Measurements from ENCODE around the gene CDC42BPA. TPM values are rescaled to one million over a fixed set of nuclear protein-coding genes. Genes with fewer than 3 reads are reported as not detected.
A peak's percentile ranks its signal among the peaks of the same experiment; 100 is the strongest.

The CDC42BPA gene
- total RNA-seq, 1 experiment from 2014 or later, result 25.2 TPM

DNA sequence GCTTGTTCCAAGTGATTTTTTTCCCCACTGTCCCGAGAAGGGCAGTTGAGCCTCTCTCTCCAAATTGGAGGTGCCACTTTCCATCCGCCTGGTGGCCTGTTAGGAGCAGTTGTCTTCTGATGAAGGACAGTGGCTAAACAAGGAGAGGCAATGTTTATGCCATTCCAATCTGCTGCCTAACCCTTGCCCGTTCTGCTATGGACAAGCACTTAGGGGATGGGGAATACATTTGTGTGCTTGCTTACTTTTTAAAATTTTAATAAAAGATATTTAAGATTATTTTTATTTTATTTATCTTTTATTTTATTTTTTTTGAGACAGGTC lies 366.2 kb downstream of the CDC42BPA start (continued):
- TF ChIP-seq, protein P1, sequence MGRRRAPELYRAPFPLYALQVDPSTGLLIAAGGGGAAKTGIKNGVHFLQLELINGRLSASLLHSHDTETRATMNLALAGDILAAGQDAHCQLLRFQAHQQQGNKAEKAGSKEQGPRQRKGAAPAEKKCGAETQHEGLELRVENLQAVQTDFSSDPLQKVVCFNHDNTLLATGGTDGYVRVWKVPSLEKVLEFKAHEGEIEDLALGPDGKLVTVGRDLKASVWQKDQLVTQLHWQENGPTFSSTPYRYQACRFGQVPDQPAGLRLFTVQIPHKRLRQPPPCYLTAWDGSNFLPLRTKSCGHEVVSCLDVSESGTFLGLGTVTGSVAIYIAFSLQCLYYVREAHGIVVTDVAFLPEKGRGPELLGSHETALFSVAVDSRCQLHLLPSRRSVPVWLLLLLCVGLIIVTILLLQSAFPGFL (CRISPR knock-in tag; IDR thresholded peaks at IDR 0.05; ENCODE audit: borderline replicate concordance), result no peak
- TF ChIP-seq, protein P2, sequence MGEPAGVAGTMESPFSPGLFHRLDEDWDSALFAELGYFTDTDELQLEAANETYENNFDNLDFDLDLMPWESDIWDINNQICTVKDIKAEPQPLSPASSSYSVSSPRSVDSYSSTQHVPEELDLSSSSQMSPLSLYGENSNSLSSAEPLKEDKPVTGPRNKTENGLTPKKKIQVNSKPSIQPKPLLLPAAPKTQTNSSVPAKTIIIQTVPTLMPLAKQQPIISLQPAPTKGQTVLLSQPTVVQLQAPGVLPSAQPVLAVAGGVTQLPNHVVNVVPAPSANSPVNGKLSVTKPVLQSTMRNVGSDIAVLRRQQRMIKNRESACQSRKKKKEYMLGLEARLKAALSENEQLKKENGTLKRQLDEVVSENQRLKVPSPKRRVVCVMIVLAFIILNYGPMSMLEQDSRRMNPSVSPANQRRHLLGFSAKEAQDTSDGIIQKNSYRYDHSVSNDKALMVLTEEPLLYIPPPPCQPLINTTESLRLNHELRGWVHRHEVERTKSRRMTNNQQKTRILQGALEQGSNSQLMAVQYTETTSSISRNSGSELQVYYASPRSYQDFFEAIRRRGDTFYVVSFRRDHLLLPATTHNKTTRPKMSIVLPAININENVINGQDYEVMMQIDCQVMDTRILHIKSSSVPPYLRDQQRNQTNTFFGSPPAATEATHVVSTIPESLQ (CRISPR knock-in tag; IDR thresholded peaks at IDR 0.05), result no peak
- TF ChIP-seq RORB (CRISPR knock-in tag; IDR thresholded peaks at IDR 0.05) (no peak), FOXP1 (CRISPR knock-in tag; IDR thresholded peaks at IDR 0.05; ENCODE audit: borderline replicate concordance) (no peak), RELA (CRISPR knock-in tag; IDR thresholded peaks at IDR 0.05; ENCODE audit: borderline replicate concordance) (no peak)

DNA sequence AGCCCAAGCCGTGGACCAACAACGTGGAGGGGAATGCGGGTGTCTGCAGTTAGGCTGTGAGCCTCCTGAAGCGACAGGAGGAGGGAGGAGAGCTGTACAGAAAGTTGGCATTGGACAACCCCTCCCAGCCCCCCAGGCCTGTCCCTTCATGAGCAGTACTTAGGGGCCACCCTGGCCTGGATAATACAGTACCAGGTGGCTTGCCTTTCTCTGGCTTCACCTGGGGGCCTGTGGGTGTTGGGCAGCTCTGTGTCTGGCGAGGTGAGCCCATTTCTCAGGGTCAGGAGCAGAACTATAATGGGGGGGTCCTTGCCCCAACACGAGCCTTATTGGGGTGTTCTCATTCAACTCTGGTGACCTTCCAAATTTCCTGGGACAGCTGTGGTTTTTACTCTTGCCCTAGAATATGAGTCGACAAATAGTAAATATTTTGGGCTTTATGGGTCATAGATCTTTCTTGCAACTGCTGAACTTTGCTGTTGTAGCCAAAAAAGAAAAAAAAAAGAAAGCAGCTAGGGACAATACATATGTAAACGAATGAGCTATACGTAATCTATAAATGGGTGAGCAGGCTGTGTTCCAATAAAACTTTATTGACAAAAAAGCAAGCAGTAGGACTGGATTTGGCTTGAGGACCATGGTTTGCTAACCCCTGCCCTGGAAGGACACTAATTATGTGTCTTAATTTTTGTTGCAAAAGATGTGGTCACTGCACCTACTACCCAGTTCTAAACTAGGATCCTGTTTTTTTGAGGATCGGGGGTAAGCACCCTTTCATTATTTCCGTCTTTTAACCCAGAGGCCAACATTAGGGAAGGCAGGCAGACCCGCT lies 366.8 kb downstream of the CDC42BPA start:
- ATAC-seq (no peak), DNase-seq (ENCODE audit: low spot score) (no peak)
- no peaks in the 10 kb centered on the region for H3K27me3 Mint-ChIP-seq (ENCODE audit: low read depth)
- CTCF ChIA-PET, result interaction anchor here (1.0 to 1.3 kb wide), 2 partner anchors 325 to 826 kb away, joined by 3 read pairs; no protein-coding TSS in a partner anchor
- H3K36me3 Mint-ChIP-seq, result peaks cover 11% of the 10 kb centered on the region
- H3K9me3 Mint-ChIP-seq, result peaks cover 14% of the 10 kb centered on the region
- H3K4me3 Mint-ChIP-seq, result no peak overlapping the region
- TF ChIP-seq FOXJ3 (CRISPR knock-in tag; IDR thresholded peaks at IDR 0.05; ENCODE audit: borderline replicate concordance), result no peak
- TF ChIP-seq, protein P2 (CRISPR knock-in tag; IDR thresholded peaks at IDR 0.05), result no peak
- no peak for TF ChIP-seq HMGA2 (CRISPR knock-in tag; IDR thresholded peaks at IDR 0.05)
- TF ChIP-seq TEAD1 (CRISPR knock-in tag; IDR thresholded peaks at IDR 0.05), result no peak
- TF ChIP-seq ATF1 (CRISPR knock-in tag; IDR thresholded peaks at IDR 0.05), result no peak
- TF ChIP-seq, protein P3, sequence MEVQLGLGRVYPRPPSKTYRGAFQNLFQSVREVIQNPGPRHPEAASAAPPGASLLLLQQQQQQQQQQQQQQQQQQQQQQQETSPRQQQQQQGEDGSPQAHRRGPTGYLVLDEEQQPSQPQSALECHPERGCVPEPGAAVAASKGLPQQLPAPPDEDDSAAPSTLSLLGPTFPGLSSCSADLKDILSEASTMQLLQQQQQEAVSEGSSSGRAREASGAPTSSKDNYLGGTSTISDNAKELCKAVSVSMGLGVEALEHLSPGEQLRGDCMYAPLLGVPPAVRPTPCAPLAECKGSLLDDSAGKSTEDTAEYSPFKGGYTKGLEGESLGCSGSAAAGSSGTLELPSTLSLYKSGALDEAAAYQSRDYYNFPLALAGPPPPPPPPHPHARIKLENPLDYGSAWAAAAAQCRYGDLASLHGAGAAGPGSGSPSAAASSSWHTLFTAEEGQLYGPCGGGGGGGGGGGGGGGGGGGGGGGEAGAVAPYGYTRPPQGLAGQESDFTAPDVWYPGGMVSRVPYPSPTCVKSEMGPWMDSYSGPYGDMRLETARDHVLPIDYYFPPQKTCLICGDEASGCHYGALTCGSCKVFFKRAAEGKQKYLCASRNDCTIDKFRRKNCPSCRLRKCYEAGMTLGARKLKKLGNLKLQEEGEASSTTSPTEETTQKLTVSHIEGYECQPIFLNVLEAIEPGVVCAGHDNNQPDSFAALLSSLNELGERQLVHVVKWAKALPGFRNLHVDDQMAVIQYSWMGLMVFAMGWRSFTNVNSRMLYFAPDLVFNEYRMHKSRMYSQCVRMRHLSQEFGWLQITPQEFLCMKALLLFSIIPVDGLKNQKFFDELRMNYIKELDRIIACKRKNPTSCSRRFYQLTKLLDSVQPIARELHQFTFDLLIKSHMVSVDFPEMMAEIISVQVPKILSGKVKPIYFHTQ (CRISPR knock-in tag; IDR thresholded peaks at IDR 0.05), result no peak
- TF ChIP-seq, protein P4, sequence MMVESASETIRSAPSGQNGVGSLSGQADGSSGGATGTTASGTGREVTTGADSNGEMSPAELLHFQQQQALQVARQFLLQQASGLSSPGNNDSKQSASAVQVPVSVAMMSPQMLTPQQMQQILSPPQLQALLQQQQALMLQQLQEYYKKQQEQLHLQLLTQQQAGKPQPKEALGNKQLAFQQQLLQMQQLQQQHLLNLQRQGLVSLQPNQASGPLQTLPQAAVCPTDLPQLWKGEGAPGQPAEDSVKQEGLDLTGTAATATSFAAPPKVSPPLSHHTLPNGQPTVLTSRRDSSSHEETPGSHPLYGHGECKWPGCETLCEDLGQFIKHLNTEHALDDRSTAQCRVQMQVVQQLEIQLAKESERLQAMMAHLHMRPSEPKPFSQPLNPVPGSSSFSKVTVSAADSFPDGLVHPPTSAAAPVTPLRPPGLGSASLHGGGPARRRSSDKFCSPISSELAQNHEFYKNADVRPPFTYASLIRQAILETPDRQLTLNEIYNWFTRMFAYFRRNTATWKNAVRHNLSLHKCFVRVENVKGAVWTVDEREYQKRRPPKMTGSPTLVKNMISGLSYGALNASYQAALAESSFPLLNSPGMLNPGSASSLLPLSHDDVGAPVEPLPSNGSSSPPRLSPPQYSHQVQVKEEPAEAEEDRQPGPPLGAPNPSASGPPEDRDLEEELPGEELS (CRISPR knock-in tag; IDR thresholded peaks at IDR 0.05), result no peak
- TF ChIP-seq, protein P5, sequence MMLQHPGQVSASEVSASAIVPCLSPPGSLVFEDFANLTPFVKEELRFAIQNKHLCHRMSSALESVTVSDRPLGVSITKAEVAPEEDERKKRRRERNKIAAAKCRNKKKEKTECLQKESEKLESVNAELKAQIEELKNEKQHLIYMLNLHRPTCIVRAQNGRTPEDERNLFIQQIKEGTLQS (CRISPR knock-in tag; conservative IDR thresholded peaks at IDR 0.05), result no peak
- no peak for TF ChIP-seq ETV6 (CRISPR knock-in tag; IDR thresholded peaks at IDR 0.05)
- no peak for TF ChIP-seq ZNF396 (CRISPR knock-in tag; IDR thresholded peaks at IDR 0.05; ENCODE audit: borderline replicate concordance)
- no peak for TF ChIP-seq ELF4 (CRISPR knock-in tag; IDR thresholded peaks at IDR 0.05; ENCODE audit: low read depth)
- TF ChIP-seq GRHL2 (CRISPR knock-in tag; IDR thresholded peaks at IDR 0.05; ENCODE audit: insufficient replicate concordance, severe bottlenecking), result no peak
- no peak for TF ChIP-seq ESRRA (CRISPR knock-in tag; IDR thresholded peaks at IDR 0.05; ENCODE audit: borderline replicate concordance)
- no peak for TF ChIP-seq KAT7 (CRISPR knock-in tag; IDR thresholded peaks at IDR 0.05; ENCODE audit: borderline replicate concordance)
- TF ChIP-seq IRF2 (CRISPR knock-in tag; IDR thresholded peaks at IDR 0.05; ENCODE audit: borderline replicate concordance, low read depth), result no peak
- TF ChIP-seq, protein P6, sequence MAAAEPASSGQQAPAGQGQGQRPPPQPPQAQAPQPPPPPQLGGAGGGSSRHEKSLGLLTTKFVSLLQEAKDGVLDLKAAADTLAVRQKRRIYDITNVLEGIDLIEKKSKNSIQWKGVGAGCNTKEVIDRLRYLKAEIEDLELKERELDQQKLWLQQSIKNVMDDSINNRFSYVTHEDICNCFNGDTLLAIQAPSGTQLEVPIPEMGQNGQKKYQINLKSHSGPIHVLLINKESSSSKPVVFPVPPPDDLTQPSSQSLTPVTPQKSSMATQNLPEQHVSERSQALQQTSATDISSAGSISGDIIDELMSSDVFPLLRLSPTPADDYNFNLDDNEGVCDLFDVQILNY (CRISPR knock-in tag; IDR thresholded peaks at IDR 0.05), result no peak
- no peak for TF ChIP-seq RELA (CRISPR knock-in tag; IDR thresholded peaks at IDR 0.05; ENCODE audit: borderline replicate concordance)
- no peak for TF ChIP-seq FOXK1 (CRISPR knock-in tag; IDR thresholded peaks at IDR 0.05)
- H3K4me1 Mint-ChIP-seq, result peaks cover 15% of the 10 kb centered on the region
- H3K27ac Mint-ChIP-seq, result 0 out of 2 replicates have a peak overlapping the region, but pooled peaks have one; percentile 84
- POLR2A ChIA-PET, result no interaction called here
